HepG2 (cell line): ENCODE results near the gene ZNF747. TPM values are rescaled to one million over a fixed set of nuclear protein-coding genes. Genes with fewer than 3 reads are reported as not detected.

Source experiments
- DMTF1 ChIP-seq: sonication (generic); formaldehyde crosslinking; IDR thresholded peaks from 2 replicates; pipeline ENCODE4 v1.4.0; 2020; ENCODE audit warnings: mild to moderate bottlenecking, missing genetic modification reagents
- ELF1 ChIP-seq: sonication (generic); formaldehyde crosslinking; IDR thresholded peaks from 2 replicates; pipeline ENCODE4 v1.4.0; 2020; ENCODE audit warnings: missing genetic modification reagents
- ETS1 ChIP-seq: sonication (generic); formaldehyde crosslinking; IDR thresholded peaks from 2 replicates; pipeline ENCODE4 v1.4.0; 2020; ENCODE audit warnings: missing genetic modification reagents
- MZF1 ChIP-seq: sonication (generic); formaldehyde crosslinking; IDR thresholded peaks from 2 replicates; pipeline ENCODE4 v1.8.1; 2023; ENCODE audit warnings: mild to moderate bottlenecking, missing genetic modification reagents, borderline replicate concordance
- PBX2 ChIP-seq: IDR thresholded peaks from 2 replicates; pipeline ENCODE4 v1.6.1; 2016; ENCODE audit warnings: control low read depth
- PRDM15 ChIP-seq: sonication (generic); formaldehyde crosslinking; IDR thresholded peaks from 2 replicates; pipeline ENCODE4 v1.4.0; 2020; ENCODE audit warnings: missing genetic modification reagents
- SOX13 ChIP-seq, 3 experiments: fragments of 450-650 bp in 1 of 3; sonication (generic) in 1 of 3; formaldehyde crosslinking in 1 of 3; IDR thresholded peaks in 2 of 3; conservative IDR thresholded peaks in 1 of 3; 2 replicates each; pipeline versions ENCODE4 v1.5.0 to v1.6.1; 2016 to 2020; ENCODE audit warnings: antibody characterized with exemption in 1 of 3, mild to moderate bottlenecking in 1 of 3, missing compliant biosample characterization in 1 of 3, missing genetic modification reagents in 1 of 3, moderate library complexity in 1 of 3
- ZNF496 ChIP-seq: sonication (generic); formaldehyde crosslinking; IDR thresholded peaks from 2 replicates; pipeline ENCODE4 v1.8.1; 2023; ENCODE audit warnings: mild to moderate bottlenecking, moderate library complexity, missing genetic modification reagents; ENCODE audit not compliant: insufficient replicate concordance
- polyA plus RNA-seq, 8 experiments: library from polyadenylated mRNA; depleted of rRNA in 3 of 8; stranded (reverse) in 7 of 8; unstranded in 1 of 8; fragments of >200 nt; fragmentation: Illumina TruSeq in 4 of 8; extraction: Trizol in 4 of 8; gene quantifications; 2 replicates each; pipeline versions ENCODE4 v1.2.1 to v1.2.3, GENCODE V29; 2011 to 2016; ENCODE audit warnings: low read depth in 4 of 8, missing spikeins in 1 of 8, mixed read lengths in 1 of 8; ENCODE audit not compliant: insufficient read depth in 1 of 8
- total RNA-seq, 5 experiments: library from RNA; depleted of rRNA; stranded (reverse); fragments of >200 nt; fragmentation: Illumina TruSeq; extraction: Trizol; gene quantifications; 2 replicates each; pipeline ENCODE4 v1.2.3, GENCODE V29; 2016; ENCODE audit warnings: low read depth in 1 of 5

The ZNF747 gene
- total and polyA plus RNA-seq, 2 of the 13 experiments (the other 11 are each of a cell fraction or from before 2014, with no cell fraction given), result 7.2 to 10.2 TPM

GRCh38 chr16:30488764-30489605 lies 45.7 kb downstream of the ZNF747 start (continued):
- TF ChIP-seq PRDM15 (CRISPR knock-in tag) (no peak), ZNF496 (CRISPR knock-in tag) (no peak), SOX13 (IDR thresholded peaks at IDR 0.05) (no peak), SOX13 (CRISPR knock-in tag; conservative IDR thresholded peaks at IDR 0.05 in 1 of 2, IDR thresholded peaks at IDR 0.05 in 1 of 2) (peak in 1 of 2 experiments; percentile 57; a peak in 1 of 4 replicates), DMTF1 (no peak), MZF1 (CRISPR knock-in tag) (no peak), PBX2 (CRISPR knock-in tag) (no peak), ETS1 (CRISPR knock-in tag) (0 out of 2 replicates have a peak, but pooled peaks have one; percentile 41), ELF1 (CRISPR knock-in tag) (peak; percentile 85)
